NB4 (cell line): ENCODE data around the gene GPC3.
"Not testable (repeated sequence)": the region's sequence is repeated elsewhere in the genome, so short reads cannot be mapped to it uniquely, and the experiment has no call there.

Experiments
- DNase-seq: peaks from one replicate; pipeline ENCODE4 v3.0.0; 2010; ENCODE audit warnings: low read depth
- H3K4me3 ChIP-seq: one replicate; pipeline ENCODE4 v1.5.1; 2011; ENCODE audit warnings: mild to moderate bottlenecking, low read depth, low read length, moderate library complexity
- MYC ChIP-seq: IDR thresholded peaks from 2 replicates; pipeline ENCODE4 v1.6.1; 2011; ENCODE audit warnings: low read depth, low read length
- POLR2A ChIP-seq: IDR thresholded peaks from 2 replicates; pipeline ENCODE4 v1.6.1; 2011; ENCODE audit warnings: mild to moderate bottlenecking; ENCODE audit not compliant: insufficient read length; ENCODE audit errors: extremely low read depth
- TF ChIP-seq, protein P1 (sequence below): IDR thresholded peaks from one replicate; pipeline ENCODE4 v1.5.1; 2012; ENCODE audit warnings: low read depth, low read length
- TF ChIP-seq, protein P2 (sequence below): IDR thresholded peaks from 2 replicates; pipeline ENCODE4 v1.6.1; 2011; ENCODE audit warnings: low read depth, low read length

The GPC3 gene

DNA sequence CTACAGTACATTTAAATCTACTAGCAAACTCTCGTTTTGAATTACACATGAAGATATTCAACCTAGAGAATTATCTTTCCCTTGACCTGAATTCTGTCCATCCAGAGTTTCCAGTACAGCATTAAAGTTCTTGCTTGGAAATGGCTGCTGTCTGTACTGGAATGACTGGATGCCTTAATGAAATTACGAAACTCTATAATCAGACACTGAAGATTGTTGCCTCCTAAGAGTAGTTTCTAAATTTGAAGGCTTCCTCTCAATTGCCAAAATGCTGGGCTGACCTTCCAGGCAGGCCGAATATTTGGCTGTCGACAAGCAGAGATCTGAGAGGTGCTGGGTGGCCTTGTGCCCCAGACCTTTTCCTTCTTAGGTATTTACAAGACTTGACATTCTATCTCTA lies 355.0 kb downstream of the GPC3 start:
- no peak for DNase-seq
- H3K4me3 ChIP-seq = no peak overlapping the region
- TF ChIP-seq, protein P1, sequence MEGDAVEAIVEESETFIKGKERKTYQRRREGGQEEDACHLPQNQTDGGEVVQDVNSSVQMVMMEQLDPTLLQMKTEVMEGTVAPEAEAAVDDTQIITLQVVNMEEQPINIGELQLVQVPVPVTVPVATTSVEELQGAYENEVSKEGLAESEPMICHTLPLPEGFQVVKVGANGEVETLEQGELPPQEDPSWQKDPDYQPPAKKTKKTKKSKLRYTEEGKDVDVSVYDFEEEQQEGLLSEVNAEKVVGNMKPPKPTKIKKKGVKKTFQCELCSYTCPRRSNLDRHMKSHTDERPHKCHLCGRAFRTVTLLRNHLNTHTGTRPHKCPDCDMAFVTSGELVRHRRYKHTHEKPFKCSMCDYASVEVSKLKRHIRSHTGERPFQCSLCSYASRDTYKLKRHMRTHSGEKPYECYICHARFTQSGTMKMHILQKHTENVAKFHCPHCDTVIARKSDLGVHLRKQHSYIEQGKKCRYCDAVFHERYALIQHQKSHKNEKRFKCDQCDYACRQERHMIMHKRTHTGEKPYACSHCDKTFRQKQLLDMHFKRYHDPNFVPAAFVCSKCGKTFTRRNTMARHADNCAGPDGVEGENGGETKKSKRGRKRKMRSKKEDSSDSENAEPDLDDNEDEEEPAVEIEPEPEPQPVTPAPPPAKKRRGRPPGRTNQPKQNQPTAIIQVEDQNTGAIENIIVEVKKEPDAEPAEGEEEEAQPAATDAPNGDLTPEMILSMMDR = no peak
- TF ChIP-seq MYC (no peak), POLR2A (no peak)
- TF ChIP-seq, protein P2, sequence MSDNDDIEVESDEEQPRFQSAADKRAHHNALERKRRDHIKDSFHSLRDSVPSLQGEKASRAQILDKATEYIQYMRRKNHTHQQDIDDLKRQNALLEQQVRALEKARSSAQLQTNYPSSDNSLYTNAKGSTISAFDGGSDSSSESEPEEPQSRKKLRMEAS = no peak

DNA sequence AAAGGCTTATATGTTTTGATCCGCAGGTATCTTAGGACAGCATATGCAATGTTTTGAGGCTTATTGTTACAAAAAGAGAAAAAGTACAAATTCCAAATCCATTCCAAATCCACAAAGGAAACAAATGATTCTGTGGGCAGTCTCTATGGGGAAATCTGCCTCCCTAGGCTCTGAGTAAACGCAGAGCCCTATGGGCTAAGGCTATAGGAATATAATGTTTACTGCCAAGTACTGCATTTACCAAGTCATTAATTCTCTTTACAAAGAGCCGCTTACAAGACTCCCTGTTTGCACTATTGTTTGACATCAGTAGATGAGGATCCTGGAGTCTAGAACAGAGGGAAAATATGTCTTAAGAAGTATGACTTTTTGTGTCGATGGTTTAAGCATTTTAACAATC lies 357.7 kb downstream of the GPC3 start:
- no peak for DNase-seq
- H3K4me3 ChIP-seq = no peak overlapping the region
- TF ChIP-seq, protein P1 = no peak
- TF ChIP-seq POLR2A = no peak
- no peak for TF ChIP-seq MYC
- TF ChIP-seq, protein P2 = no peak

DNA sequence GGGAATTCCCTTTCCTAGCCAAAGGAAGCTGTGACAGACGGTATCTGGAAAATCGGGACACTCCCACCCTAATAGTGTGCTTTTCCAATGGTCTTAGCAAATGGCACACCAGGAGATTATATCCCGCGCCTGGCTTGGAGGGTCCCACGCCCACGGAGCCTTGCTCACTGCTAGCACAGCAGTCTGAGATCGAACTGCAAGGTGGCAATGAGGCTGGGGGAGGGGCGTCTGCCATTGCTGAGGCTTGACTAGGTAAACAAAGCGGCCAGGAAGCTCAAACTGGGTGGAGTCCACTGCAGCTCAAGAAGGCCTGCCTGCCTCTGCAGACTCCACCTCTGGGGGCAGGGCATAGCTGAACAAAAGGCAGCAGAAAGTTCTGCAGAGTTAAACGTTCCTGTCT lies 364.0 kb downstream of the GPC3 start:
- not testable (repeated sequence) for DNase-seq, H3K4me3 ChIP-seq

DNA sequence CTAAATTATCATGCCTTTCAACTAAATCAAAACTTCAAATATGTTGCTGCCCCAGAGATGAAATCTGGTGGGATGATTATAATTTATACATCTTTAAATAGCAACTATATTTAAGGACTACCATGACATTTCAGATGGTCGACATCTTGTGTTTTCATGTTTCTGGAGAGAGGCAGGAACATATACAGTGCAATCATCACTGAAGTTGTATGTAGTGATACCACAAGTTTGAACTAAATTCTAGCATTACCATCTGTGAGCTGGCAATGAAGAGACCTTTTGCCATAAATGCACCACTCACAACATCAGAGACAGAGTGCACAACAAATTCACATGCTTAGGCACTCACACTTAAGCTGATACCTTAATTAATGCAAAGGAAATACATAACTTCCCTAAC lies 373.7 kb downstream of the GPC3 start:
- no peak for TF ChIP-seq POLR2A
- TF ChIP-seq, protein P1 = no peak
- TF ChIP-seq MYC = no peak
- H3K4me3 ChIP-seq = no peak overlapping the region
- DNase-seq = no peak

DNA sequence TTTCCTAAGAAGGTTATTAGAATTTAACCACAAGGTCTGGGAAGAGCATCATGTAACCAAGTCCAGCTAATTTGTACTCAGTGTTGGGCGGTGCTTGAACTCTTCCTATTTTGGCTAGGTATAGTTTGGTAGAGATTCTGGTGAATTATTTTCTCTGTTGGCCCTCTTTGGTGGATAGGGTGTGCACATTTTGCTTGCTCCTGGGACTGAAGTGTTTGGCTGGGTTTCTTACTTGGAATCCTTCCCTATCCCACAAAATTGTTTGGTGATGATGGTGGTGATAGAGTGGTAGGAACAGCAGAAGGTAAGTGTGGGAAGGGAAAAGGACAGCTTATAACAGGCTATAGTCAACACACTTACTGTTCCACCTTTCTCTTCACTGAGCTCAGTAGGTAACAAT lies 375.3 kb downstream of the GPC3 start:
- DNase-seq = no peak
- TF ChIP-seq, protein P2 = no peak
- TF ChIP-seq POLR2A = no peak
- TF ChIP-seq, protein P1 = no peak
- TF ChIP-seq MYC = no peak
- no peak overlapping the region for H3K4me3 ChIP-seq

DNA sequence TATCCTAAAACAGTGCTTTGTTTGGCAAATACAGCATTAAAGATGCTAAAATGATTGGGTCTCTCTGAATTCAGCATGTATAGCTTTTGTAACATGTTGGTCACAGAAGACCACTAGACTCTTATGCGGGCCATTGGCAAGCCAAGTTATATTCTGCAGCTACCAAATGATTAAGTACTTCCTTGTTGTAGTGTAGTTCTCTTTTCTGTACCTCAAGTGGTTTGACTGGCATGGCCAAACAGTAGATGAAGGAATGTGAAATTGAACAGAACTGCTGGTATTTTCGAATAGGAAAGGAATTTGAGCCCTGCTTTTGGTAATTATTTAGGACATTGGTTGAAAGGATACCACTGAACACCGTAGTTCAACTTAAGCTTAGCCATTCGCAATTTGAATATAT lies 376.2 kb downstream of the GPC3 start:
- H3K4me3 ChIP-seq = no peak overlapping the region
- TF ChIP-seq, protein P2 = no peak
- no peak for TF ChIP-seq MYC
- TF ChIP-seq, protein P1 = no peak
- TF ChIP-seq POLR2A = no peak
- DNase-seq = no peak
